Measurements from ENCODE around the gene IGFBP6. TPM values are rescaled to one million over a fixed set of nuclear protein-coding genes. Genes with fewer than 3 reads are reported as not detected.
"Not testable (repeated sequence)": the region's sequence is repeated elsewhere in the genome, so short reads cannot be mapped to it uniquely, and the experiment has no call there.

IGFBP6 gene
- total RNA-seq, 2 donors from 2014 or later = 7.2 to 14.6 TPM

GRCh38 chr12:53102883-53103807, 5.7 kb downstream of the IGFBP6 start, which contains the start of gene SOAT2:
Gene SOAT2 (plus strand): TSS chr12:53103486. CDS start chr12:53103578, 92 bp downstream.
- Histone ChIP-seq H3K27ac (no peak within 1 kb of the TSS), H3K4me1 (peaks cover 6% of the 10 kb centered on the region), H3K9ac (ENCODE audit: low read depth in 2 of 2, low read length in 2 of 2) (no peak within 1 kb of the TSS), H3K27me3 (no peaks in the 10 kb centered on the region), H3K4me3 (no peak within 1 kb of the TSS), H3K9me3 (no peaks in the 10 kb centered on the region), H3K36me3 (no peaks in the 10 kb centered on the region)
- intact Hi-C loops (cut with DNase I) = no loop called here
- no peak for TF ChIP-seq CTCF (IDR thresholded peaks at IDR 0.05)
- DNase-seq = peak; percentile 19

GRCh38 chr12:53103860-53104305, 6.4 kb downstream of the IGFBP6 start:
- DNase-seq = peak; percentile 17
- intact Hi-C loops (cut with DNase I) = no loop called here
- peaks cover 6% of the 10 kb centered on the region for H3K4me1 ChIP-seq
- H3K9me3 ChIP-seq = no peaks in the 10 kb centered on the region
- no peaks in the 10 kb centered on the region for H3K36me3 ChIP-seq
- H3K4me3 ChIP-seq = no peak overlapping the region
- no peak overlapping the region for H3K9ac ChIP-seq (ENCODE audit: low read depth in 2 of 2, low read length in 2 of 2)
- H3K27ac ChIP-seq = no peak overlapping the region
- TF ChIP-seq CTCF (IDR thresholded peaks at IDR 0.05) = no peak
- H3K27me3 ChIP-seq = no peaks in the 10 kb centered on the region

- H3K27ac ChIP-seq = no peak overlapping the region
- H3K27me3 ChIP-seq = no peaks in the 10 kb centered on the region
- DNase-seq = peak; percentile 8
- no peaks in the 10 kb centered on the region for H3K9me3 ChIP-seq
- peaks cover 6% of the 10 kb centered on the region for H3K4me1 ChIP-seq
- no peak overlapping the region for H3K9ac ChIP-seq (ENCODE audit: low read depth in 2 of 2, low read length in 2 of 2)
- intact Hi-C loops (cut with DNase I) = no loop called here
- TF ChIP-seq CTCF (IDR thresholded peaks at IDR 0.05) = no peak
- H3K4me3 ChIP-seq = no peak overlapping the region
- H3K36me3 ChIP-seq = no peaks in the 10 kb centered on the region
Measured at GRCh38 chr12:53105256-53105655, 7.8 kb downstream of the IGFBP6 start.

- no peak for TF ChIP-seq CTCF (IDR thresholded peaks at IDR 0.05)
- Histone ChIP-seq H3K4me1 (peaks cover 6% of the 10 kb centered on the region), H3K27ac (no peak overlapping the region), H3K9me3 (no peaks in the 10 kb centered on the region), H3K36me3 (no peaks in the 10 kb centered on the region), H3K9ac (ENCODE audit: low read depth in 2 of 2, low read length in 2 of 2) (no peak overlapping the region), H3K27me3 (no peaks in the 10 kb centered on the region), H3K4me3 (no peak overlapping the region)
- DNase-seq = peak; percentile 6
- intact Hi-C loops (cut with DNase I) = no loop called here
Measured at GRCh38 chr12:53105712-53106439, 8.4 kb downstream of the IGFBP6 start.

- no peak for TF ChIP-seq CTCF (IDR thresholded peaks at IDR 0.05)
- intact Hi-C loops (cut with DNase I) = no loop called here
- no peak overlapping the region for H3K9ac ChIP-seq (ENCODE audit: low read depth in 2 of 2, low read length in 2 of 2)
Measured at GRCh38 chr12:53107122-53107521, 9.7 kb downstream of the IGFBP6 start.

GRCh38 chr12:53112431-53112830, 15.0 kb downstream of the IGFBP6 start:
- H3K27me3 ChIP-seq; DNase-seq; H3K4me1 ChIP-seq; H3K36me3 ChIP-seq; H3K27ac ChIP-seq; H3K4me3 ChIP-seq; intact Hi-C loops (cut with DNase I); H3K9ac ChIP-seq (ENCODE audit: low read depth in 2 of 2, low read length in 2 of 2); H3K9me3 ChIP-seq: not testable (repeated sequence)

More at GRCh38 chr12:53107122-53107521, 9.7 kb downstream of the IGFBP6 start:
- H3K4me1 ChIP-seq = peaks cover 6% of the 10 kb centered on the region
- no peak overlapping the region for H3K4me3 ChIP-seq
- no peaks in the 10 kb centered on the region for H3K9me3 ChIP-seq
- H3K27ac ChIP-seq = no peak overlapping the region
- DNase-seq = no peak
- H3K27me3 ChIP-seq = no peaks in the 10 kb centered on the region
- H3K36me3 ChIP-seq = no peaks in the 10 kb centered on the region
